Testis (tissue), 3 donors: ENCODE data around the gene SNX13. TPM values are rescaled to one million over a fixed set of nuclear protein-coding genes. Genes with fewer than 3 reads are reported as not detected.

Experiments used
- DNase-seq: peaks from one replicate; pipeline ENCODE4 v3.0.0-alpha.2; 2019
- H3K27ac ChIP-seq, 2 donors: fragments of 200-600 bp; sonication (generic); one replicate each; pipeline ENCODE4 v1.5.1; 2019
- H3K27me3 ChIP-seq: fragments of 200-600 bp; sonication (generic); one replicate; pipeline ENCODE4 v1.5.1; 2019
- H3K36me3 ChIP-seq: fragments of 200-600 bp; sonication (generic); one replicate; pipeline ENCODE4 v1.5.1; 2017; ENCODE audit warnings: low read depth; ENCODE audit errors: missing control alignments
- H3K4me1 ChIP-seq: fragments of 200-600 bp; sonication (generic); one replicate; pipeline ENCODE4 v1.5.1; 2019
- H3K4me3 ChIP-seq, 2 donors: fragments of 200-600 bp; sonication (generic); one replicate each; pipeline ENCODE4 v1.5.1; 2017 to 2019
- H3K9me3 ChIP-seq: fragments of 200-600 bp; sonication (generic); one replicate; pipeline ENCODE4 v1.5.1; 2017
- CTCF ChIP-seq, 3 experiments: fragments of 450-650 bp in 2 of 3; fragments of 200-600 bp in 1 of 3; sonication (generic) in 1 of 3; IDR thresholded peaks; one replicate each; pipeline ENCODE4 v1.5.1; 2016 to 2019; ENCODE audit warnings: antibody characterized with exemption in 3 of 3, mild to moderate bottlenecking in 2 of 3, moderate library complexity in 1 of 3
- POLR2A ChIP-seq: fragments of 450-650 bp; IDR thresholded peaks from one replicate; pipeline ENCODE4 v1.6.1; 2017; ENCODE audit warnings: antibody characterized with exemption, mild to moderate bottlenecking, moderate library complexity
- WGBS, 2 donors: methylation state at CpG; one replicate each; pipeline ENCODE4 v1.1.5; 2018; 5-methylcytosine and 5-hydroxymethylcytosine counted together
- intact Hi-C: fragments of 100-400 bp; cut with DNase I; formaldehyde crosslinking; loops from one replicate; pipeline ENCODE4 v1.15.1; 2023; ENCODE audit warnings: low total_unique reads
- polyA plus RNA-seq: library from polyadenylated mRNA; stranded (reverse); fragments of 350-450 nt; fragmentation: Illumina TruSeq; extraction: RNeasy Lipid Tissue Mini Kit (QIAGEN cat#74804); gene quantifications from one replicate; pipeline ENCODE4 v1.2.3, GENCODE V29; 2014; ENCODE audit warnings: low read depth, low replicate concordance; ENCODE audit not compliant: insufficient read depth
- total RNA-seq, 2 donors: library from RNA; depleted of rRNA; stranded (reverse); fragments of >200 nt; gene quantifications; one replicate each; pipeline ENCODE4 v1.2.3, GENCODE V29; 2016

The SNX13 gene
- total and polyA plus RNA-seq, 3 donors from 2014 or later = 37.0 to 73.5 (median 61.8) TPM

GRCh38 chr7:17870406-17870805 lies 69.9 kb downstream of the SNX13 start:
- no peaks in the 10 kb centered on the region for H3K4me1 ChIP-seq
- no peaks in the 10 kb centered on the region for H3K27me3 ChIP-seq
- no peak for TF ChIP-seq POLR2A
- TF ChIP-seq CTCF (IDR thresholded peaks at IDR 0.05) = no peak
- no peak overlapping the region for H3K4me3 ChIP-seq
- no peaks in the 10 kb centered on the region for H3K36me3 ChIP-seq
- 72 to 87% methylated on average over 2 of the region's 2 CpGs for WGBS, 2 donors
- H3K27ac ChIP-seq = no peak overlapping the region
- no peak for DNase-seq
- intact Hi-C loops = no loop called here
- H3K9me3 ChIP-seq = no peaks in the 10 kb centered on the region

DNA sequence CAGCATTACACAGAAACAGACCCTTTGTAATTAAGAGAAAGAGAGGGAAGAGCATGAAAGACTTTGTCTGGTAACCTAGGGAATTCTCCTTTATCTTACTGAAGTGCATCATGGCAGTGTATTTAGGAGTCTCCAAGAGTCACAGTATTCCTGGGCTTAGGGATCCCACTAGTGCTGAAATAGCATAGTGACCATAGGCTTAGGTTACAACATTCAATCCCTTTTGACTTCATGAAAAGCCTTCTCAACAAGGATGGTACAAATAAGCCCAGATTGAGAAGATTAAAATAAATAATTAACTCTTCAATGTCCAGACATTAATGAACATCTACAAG lies 76.5 kb downstream of the SNX13 start:
- Histone ChIP-seq H3K4me1 (no peaks in the 10 kb centered on the region), H3K27me3 (no peaks in the 10 kb centered on the region), H3K4me3 (no peak overlapping the region), H3K36me3 (no peaks in the 10 kb centered on the region), H3K27ac (no peak overlapping the region), H3K9me3 (no peaks in the 10 kb centered on the region)
- intact Hi-C loops = no loop called here
- TF ChIP-seq POLR2A = no peak
- TF ChIP-seq CTCF (IDR thresholded peaks at IDR 0.05) = no peak
- DNase-seq = no peak

DNA sequence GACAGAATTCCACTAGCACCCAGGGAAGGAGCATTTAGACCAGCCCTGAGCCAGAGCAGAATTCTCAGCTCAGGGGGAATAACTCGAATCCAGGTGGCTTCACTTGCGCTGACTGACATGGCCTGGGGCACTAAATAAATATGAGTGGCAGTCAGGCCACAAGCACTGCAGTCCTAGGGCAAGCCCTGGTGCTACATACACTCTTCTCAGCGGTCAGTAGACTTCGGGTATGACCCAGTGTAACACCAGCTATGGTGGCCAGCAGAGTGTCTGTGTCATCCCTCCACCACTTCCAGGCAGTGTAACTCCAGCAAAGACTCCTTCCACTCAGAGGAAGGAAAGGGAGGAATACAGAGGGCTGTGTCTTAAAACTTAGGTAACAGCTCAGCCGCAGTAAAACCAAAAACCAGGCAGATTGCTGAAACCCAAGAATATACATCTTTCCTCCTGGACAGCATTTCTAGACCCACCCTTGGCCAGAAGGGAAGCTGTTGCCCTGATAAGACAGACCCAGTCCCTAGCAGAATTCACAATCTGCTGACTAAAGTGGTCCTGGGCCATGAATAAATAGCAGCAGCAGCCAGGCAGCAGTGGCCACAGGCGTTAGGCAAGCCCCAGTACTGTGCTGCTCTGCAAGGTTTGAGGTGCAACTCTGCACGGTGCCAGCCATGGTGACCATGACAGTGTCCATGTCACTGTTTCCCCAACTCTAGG lies 77.0 kb downstream of the SNX13 start:
- no peaks in the 10 kb centered on the region for H3K9me3 ChIP-seq
- no peaks in the 10 kb centered on the region for H3K4me1 ChIP-seq
- intact Hi-C loops = no loop called here
- DNase-seq = no peak
- H3K27ac ChIP-seq = no peak overlapping the region
- no peaks in the 10 kb centered on the region for H3K36me3 ChIP-seq
- no peaks in the 10 kb centered on the region for H3K27me3 ChIP-seq
- TF ChIP-seq POLR2A (no peak), CTCF (IDR thresholded peaks at IDR 0.05) (no peak)
- H3K4me3 ChIP-seq = no peak overlapping the region
- WGBS, 2 donors = 83 to 91% methylated on average over 6 to 7 of the region's 7 CpGs

DNA sequence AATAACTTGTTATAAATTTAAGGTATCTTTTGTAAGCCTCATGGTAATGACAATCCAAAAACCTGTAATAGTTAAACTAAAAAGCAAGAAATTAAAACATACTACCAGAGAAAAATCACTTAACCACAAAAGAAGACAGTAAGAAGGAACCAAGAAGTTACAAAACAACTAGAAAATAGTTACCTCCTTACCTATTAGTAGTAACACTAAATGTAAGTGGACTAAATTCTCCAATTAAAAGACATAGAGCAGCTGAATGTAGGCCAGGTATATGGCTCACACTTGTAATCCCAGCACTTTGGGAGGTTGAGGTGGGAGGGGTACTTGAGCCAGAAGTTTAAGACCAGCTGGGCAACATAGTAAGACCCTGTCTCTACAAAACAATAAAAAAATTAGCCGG lies 84.0 kb downstream of the SNX13 start:
- WGBS, 2 donors = 80 to 93% methylated on average over 1 of the region's 1 CpG
- Histone ChIP-seq H3K9me3 (no peaks in the 10 kb centered on the region), H3K4me1 (no peaks in the 10 kb centered on the region), H3K4me3 (no peak overlapping the region), H3K27ac (no peak overlapping the region), H3K36me3 (no peaks in the 10 kb centered on the region), H3K27me3 (no peaks in the 10 kb centered on the region)
- intact Hi-C loops = no loop called here
- TF ChIP-seq POLR2A (no peak), CTCF (IDR thresholded peaks at IDR 0.05) (no peak)
- no peak for DNase-seq

- Histone ChIP-seq H3K27me3 (no peaks in the 10 kb centered on the region), H3K36me3 (no peaks in the 10 kb centered on the region), H3K27ac (no peak overlapping the region), H3K4me3 (no peak overlapping the region), H3K4me1 (no peaks in the 10 kb centered on the region), H3K9me3 (no peaks in the 10 kb centered on the region)
- intact Hi-C loops = no loop called here
- DNase-seq = no peak
- no peak for TF ChIP-seq POLR2A
- TF ChIP-seq CTCF (IDR thresholded peaks at IDR 0.05) = no peak
- WGBS, 2 donors = 86 to 100% methylated on average over 1 of the region's 1 CpG
Measured at GRCh38 chr7:17855202-17855601, 85.1 kb downstream of the SNX13 start.
